GM18517 (cell line): Measurements from ENCODE around the gene CCDC87.

Experiments
- ATAC-seq: cut with Tn5 transposase; IDR thresholded peaks from one replicate; pipeline ENCODE4 v1.9.1; 2021; ENCODE audit warnings: mild to moderate bottlenecking, moderate library complexity; ENCODE audit not compliant: unreplicated experiment

Gene CCDC87

DNA sequence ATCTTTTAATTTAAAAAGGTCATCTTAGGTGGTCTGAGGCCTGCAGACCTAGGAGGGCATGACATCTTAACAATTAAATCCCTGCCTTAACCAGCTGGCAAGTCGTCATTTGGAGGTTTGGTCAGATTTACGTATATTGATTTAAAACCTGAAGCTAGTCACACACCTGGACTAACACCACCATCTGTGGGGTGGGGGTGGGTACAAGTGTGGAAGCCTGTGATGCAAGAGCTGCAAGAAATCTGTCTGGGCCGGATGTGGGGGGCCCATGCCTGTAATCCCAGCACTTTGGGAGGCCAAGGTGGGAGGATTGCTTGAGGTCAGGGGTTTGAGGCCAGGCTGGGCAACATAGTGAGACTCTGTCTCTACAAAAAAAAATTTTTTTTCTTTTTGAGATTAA, 11.6 kb downstream of the CCDC87 start:
- ATAC-seq, result no peak

GRCh38 chr11:66580803-66581202, 12.1 kb downstream of the CCDC87 start:
- no peak for ATAC-seq

GRCh38 chr11:66579017-66579606, 13.8 kb downstream of the CCDC87 start:
- no peak for ATAC-seq

DNA sequence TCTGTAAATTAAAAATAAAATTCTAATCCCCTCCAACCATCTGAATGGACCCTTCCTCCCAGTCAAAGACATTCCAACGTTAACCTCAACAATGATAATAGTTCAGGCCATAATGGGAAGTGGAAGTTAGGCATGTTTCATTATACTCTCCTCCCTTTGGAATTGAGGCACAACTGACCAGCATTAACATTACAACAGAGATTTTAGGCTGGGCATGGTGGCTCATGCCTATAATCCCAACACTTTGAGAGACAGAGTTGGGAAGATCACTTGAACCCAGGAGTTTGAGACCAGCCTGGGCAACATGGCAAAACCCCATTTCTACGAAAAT, 22.0 kb downstream of the CCDC87 start:
- ATAC-seq, result no peak

DNA sequence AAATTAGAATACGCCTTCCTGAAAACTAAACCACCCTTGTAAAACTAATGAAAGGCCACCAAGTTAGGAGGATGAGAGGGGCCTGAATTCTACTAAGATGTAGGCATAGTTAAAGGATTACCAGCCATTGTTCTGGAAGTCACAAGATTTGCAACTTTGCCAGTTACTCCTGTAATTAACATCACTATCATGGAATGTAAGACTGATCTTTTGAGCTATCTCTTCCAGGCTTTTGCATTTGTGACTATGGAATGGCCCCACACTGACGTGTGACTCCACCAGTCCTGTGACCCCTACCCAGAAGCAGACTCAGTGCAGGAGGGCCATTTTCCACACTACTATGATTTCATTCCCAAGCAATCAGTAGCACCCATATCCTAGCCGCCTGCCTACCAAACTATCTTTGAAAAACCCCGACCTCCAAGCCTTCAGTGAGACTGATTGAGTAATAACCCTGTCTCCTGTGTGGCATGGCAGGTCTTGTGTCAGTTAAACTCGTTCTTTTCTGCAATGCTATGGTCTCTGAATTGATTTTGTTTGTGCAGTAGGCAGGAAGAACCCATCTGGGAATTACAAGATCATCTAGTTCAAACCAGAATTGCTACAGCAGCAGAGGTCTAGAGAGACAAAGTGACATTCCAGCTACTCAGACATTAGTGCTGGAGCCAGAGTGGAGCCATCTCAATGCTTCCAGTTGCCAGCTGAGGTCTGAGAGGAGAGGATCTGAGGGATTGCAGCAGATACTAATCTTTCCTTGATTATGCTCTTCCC, 22.6 kb downstream of the CCDC87 start:
- no peak for ATAC-seq

- no peak for ATAC-seq
Observed at GRCh38 chr11:66569076-66569475, 23.8 kb downstream of the CCDC87 start.

DNA sequence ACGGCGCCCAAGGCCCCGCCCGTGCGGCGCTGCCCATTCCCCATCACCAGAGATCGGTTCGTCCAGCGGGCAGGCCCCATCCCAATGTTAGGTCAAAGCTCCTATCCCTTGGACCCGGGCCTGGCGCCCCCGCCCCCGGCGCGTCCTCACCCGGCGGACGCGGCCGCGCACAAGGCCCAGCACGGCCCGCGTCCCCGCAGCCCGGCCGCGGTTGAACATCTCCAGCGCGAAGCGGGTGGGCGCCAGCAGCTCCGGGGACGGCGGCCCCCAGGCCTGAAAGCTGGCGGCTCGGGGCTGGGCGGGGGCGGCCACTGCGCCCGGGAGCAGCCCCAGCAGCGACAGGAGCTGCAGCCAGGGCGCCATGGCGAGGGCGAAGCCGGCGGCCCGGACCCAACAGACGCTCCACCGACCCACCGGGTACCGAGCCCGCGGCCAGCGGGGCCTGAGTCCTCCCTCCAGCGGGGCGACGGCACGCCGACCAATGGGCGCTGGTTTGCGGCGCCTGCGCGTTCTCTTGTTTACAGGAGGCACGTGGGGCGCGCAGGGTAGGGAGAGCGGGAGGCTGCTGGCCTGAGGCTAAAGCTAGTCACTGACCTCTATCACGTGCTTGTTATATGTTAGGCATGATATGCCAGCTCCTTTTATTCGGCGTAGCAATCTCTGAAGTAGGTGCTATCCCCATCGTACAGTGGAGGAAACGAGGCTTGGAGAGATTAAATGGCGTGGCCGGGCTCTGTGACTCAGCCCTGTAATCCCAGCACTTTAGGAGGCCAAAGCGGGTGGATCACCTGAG, 24.5 kb downstream of the CCDC87 start, which contains the start of gene CTSF:
Gene CTSF (minus strand): TSS at position 483 of the 793 bp plus-strand sequence. CDS start 120 bp downstream, at position 363.
- no peak for ATAC-seq

DNA sequence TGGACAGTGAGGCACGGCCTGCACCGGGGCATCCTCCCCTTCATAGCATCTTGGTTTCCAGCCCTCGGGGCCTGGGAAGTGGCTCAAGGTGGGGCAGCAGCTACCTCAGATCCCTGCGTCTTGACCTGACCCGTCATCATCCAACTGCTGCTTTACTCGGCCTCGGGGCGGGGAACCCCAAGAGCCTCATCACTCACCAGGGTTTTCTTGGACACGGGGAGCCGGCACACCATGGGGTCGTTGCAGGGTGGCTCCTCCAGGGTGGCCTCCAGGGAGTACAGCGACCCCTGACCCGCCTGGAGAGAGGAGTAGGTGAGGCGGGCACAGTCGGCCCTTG, 25.1 kb downstream of the CCDC87 start:
- ATAC-seq, result no peak

DNA sequence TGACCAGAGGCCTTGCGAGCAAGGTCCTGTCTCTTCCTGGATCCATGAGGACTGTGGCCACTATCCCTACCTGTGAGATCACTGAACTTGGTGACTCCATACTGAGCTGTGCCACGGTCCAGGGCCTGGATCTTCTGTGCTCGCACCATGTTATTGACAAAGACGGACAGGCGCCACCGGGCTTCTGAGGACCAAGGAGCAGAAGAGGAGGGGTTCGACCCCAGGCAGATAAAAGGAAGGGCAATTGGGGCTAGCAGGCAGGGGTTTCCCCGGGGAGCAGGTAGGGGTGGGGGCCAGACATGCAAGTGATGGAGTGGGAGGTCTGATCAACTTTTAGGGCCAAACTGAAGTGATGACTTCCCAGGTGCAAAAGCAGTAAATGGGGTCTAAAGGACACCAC, 26.6 kb downstream of the CCDC87 start:
- ATAC-seq, result no peak

GRCh38 chr11:66564984-66565383, 27.9 kb downstream of the CCDC87 start:
- no peak for ATAC-seq

- no peak for ATAC-seq
Observed at GRCh38 chr11:66564538-66564937, 28.3 kb downstream of the CCDC87 start.

DNA sequence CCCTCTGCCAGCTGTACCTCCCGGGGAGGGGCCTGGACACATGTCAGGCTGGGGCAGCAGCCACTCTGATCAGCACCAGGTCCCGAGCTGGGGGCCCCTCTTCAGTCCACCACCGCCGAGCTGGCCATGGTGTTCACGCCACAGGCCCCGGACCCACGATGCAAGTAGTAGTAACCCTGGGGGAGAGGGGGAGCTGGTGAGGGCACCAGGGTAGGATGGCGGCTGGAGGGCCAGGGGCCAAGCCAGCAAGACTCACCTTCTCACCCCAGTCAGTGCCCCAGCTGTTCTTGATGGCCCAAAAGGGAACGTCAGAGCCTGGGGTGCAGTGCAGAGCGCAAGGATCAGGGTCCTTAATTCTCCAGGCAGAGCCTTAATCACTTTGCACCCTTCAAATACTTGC, 29.0 kb downstream of the CCDC87 start:
- no peak for ATAC-seq

GRCh38 chr11:66562907-66563583, 29.8 kb downstream of the CCDC87 start:
- ATAC-seq, result no peak

DNA sequence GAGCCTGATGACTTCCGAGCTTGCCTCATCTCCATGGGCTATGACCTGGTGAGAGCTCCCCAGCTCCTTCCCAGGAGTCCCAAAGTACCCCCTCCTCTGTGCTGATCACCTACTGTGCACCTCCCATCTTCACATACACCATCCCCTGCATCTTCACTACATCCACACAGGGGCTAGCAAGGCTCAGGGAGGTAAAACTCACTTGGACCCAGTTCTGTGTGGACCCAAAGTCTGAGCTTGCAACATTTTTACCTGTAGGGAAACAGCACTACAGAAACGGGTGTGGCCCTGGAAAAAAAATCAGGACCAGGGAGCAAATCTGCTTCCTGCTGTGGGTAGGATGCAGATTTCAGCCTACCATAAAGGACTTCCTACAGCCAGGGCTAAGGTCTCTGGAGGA, 30.6 kb downstream of the CCDC87 start:
- ATAC-seq, result no peak

DNA sequence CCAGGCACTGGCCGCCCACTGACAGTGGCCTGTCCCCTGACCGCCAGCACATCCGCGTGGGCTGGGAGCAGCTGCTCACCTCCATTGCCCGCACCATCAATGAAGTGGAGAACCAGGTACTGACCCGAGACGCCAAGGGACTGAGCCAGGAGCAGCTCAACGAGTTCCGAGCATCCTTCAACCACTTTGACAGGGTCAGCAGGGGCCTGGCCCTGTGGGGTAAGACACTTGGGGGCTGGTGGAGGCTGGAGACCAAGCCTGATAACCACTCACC, 31.0 kb downstream of the CCDC87 start:
- no peak for ATAC-seq

- no peak for ATAC-seq
Observed at GRCh38 chr11:66561178-66561974, 31.5 kb downstream of the CCDC87 start.

DNA sequence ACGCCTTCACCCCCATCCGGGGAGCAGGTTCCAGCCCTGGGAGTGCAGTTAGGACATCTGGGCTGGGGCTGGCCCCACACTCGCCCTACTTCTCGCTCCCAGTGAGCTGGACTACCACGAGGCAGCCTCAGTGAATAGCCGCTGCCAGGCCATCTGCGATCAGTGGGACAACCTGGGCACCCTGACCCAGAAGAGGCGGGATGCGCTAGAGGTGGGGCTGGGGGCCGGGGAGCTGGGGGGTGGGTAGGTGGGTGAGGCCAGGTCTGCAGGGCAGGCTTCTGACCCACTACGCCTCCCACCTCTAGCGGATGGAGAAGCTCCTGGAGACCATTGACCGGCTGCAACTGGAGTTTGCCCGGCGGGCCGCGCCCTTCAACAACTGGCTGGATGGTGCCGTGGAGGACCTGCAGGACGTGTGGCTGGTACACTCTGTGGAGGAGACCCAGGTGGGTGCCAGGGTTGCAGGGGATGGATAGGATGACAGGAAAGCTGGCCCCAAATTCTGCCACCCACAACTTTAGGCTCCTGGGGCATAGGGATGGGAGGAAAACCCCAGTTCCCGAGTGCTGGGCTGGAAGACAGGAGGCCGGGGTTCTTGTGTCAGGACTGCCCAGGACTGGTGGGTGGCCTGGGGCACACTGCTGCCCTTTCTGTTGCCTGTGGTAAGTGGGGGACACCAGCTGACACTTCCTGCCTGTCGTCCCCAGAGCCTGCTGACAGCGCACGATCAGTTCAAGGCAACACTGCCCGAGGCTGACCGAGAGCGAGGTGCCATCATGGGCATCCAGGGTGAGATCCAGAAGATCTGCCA, 32.8 kb downstream of the CCDC87 start:
- ATAC-seq, result no peak

GRCh38 chr11:66559142-66559865, 33.6 kb downstream of the CCDC87 start:
- no peak for ATAC-seq

GRCh38 chr11:66557733-66558326, 35.0 kb downstream of the CCDC87 start:
- no peak for ATAC-seq
